Stimulated activated CD8-positive, alpha-beta memory T cell treated with anti-CD3 and anti-CD28 coated beads, Interleukin-2, amount 100 ng/mL, for 48 hours (primary cell): ENCODE results near the gene FBL.
"Not testable (repeated sequence)": the region's sequence is repeated elsewhere in the genome, so short reads cannot be mapped to it uniquely, and the experiment has no call there.

Source experiments
- DNase-seq, 2 donors: peaks; one replicate each; pipeline ENCODE4 v3.0.0-alpha.2; 2020; ENCODE audit warnings: low read depth in 2 of 2

The FBL gene

DNA sequence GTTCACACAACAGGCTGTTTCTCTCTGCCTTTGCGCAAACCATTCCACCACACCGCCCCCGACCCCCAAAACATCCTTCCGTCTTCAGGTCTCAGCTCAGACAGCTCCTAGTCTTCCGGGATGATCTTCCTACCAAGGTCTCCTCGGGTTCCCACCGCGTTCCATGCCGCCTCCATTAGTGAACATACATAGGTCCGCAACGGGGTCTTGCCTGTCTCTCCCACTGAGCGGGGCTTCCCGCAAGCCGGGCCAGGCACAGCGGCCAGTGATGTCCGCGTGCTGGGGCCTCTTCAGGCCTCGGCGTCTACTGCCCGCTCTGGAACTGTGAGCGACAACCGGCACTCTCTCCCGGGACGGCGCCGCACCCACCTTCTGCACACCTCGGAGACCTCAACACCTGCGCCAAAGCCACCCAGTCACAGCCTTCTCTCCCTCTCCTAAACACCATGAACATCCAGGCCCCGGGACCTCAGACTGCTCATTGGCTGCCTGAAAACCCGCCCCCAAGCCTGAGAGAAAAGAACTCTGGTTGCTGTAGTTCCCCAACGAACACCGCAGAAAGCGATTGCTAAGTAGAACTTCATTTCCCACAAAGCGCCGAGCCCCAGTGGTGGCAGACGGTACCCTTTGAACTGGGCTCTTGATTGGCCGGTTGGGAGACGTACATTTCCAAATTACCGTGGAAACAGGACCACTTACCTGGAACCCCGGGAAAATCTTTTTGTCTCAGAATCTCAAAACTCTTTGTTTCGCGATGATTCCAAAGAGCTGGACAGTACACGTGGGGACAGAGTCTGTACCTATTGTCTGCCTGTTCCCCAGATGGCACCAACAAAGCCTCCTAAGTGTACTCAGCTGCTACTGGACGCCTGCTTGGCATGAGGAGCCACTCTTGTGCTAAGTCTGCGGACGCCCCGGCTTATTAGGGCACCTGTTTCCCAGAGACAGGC is 21.8 kb downstream of the FBL start:
- DNase-seq = peak; percentile 64 to 80

DNA sequence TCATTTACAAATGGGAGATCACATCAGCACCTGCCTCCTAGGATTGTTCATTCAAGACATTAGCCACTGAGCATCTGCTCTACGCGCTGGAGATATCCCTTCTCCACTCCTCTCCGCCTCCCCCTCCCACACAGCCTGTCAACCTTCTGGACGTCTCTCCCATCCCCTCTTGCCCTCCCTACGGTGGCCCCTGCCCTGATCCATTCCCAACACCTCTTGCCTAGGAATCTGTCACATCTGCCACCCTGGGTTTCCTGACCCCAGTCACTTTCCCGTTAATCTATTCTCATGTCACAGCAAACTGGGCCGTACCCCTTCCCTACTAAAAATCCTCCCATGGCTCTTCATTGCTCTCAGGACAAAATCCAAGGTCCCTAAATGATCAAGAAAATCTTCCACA is 22.5 kb downstream of the FBL start:
- no peak for DNase-seq

DNA sequence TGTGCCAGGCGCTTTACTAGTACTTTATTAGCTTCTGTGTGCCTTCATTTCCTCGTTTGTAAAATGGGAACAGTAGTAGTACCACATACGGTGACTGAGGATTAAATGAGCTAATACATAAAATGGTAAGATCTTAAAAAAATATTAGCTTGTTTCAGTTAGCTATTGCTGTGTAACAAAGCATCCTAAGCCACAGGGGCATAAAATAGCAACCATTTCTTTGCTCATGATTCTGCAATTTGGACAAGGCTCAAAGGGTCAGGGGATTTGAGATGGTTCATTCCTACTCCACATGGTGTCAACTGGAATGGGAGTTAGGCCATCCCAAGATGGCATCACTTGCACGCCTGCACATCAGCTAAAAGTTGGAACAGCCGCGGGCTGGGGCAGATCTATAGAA is 25.5 kb downstream of the FBL start:
- DNase-seq = no peak

DNA sequence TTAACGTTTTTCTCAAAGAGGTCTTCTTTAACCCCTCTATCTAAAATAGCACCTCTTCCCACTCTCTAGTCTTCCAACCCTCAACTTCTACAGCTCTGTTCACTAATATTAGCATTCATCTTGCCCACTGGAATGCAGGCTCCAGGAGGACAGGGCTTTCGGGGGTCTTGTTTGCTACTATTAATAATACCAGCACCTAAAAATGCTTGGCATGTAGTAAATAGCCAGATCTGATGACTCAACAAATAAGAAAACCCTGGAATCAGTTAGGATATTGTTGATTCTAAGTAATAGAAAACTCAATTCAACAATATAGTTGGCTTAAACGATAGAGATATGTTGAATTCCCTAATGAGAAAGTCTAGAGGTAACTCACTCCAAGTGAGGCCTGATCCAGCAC is 26.4 kb downstream of the FBL start:
- DNase-seq = no peak

DNA sequence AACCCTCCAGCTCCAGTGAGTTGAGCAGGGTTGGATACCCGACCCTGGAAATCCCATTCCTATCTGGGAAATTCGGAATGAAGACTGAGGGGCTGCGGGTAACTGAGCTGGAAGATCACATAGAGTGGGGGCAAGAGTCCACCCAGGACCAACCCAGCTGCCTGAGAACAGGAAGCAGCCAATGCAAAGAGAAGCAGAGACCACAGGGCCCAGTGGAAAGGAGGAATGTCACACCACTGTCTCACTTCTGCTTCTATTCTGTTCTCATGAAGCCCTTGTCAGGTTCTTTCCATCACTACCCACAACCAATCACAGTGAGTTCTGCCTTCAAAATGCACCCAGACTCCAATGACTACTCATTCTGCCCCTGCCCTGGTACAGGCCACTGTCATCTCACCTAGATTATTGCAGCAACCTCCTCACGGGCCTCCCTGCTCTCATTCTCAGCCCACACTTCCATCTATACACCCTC is 27.5 kb downstream of the FBL start:
- no peak for DNase-seq

DNA sequence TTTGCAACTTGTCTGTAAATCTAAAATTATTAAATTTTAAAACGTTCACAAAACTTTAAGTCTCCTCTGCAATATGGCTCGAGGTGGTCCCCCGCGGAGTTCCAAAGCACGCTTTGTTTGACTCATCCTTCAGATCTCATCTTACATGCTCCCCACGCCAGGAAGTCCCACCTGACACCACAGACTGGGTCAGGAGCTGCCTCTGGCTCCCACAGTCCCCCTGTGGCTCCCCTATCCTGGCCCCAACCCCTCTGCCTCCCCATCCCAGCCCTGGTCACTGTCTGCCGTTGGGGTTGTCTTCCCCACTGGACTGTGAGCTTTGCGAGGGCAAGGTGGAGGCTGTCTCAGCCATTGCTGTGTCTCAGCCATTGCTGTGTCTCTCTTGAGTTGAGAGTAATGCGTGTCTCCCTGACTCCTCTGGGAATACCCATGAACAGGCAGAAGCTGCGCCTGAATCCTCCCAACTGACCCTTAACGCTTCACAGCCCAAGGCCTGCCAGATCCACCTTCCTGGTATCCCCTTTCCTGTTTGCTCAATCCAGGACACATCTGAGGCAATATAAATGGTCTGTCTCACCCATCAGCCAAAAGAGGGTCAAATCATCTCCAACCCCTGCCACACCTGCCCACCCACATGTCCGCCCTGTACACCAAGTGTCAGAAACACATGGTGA is 28.2 kb downstream of the FBL start:
- no peak for DNase-seq

DNA sequence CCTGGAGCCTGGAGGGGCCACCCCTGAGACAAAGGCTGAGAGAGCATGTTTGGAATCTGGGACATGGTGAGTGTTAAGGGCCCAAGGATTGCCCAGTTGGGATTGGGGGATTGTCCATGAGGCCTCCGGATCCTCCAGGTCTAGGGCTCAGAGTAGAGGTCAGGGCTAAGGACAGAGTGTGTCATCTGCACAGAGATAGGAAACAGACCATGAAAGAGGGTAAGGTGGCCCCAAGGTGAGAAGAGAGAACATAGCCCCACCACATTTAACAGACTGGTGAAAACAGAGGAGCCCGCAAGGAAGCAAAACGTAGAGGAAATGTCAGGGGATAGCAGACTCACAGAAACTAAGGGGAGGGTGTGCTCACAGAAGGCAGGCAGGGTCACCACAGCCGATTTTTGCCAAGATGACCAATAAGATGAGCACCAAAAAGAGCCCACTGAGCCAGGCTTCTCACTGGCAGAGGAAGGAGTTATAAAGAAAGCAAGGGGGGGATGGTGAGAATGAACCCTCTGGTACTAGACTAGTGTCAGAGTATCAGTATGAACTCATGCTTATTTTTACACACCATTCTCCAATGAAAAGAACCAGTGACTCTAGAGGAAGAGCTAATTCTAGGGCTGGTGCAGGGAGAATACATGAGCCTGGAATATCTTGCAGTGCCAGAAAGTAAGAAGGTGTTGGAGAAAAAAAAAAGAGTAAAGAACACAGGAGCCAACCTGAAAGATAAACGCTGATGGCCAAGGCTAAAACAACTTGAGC is 29.7 kb downstream of the FBL start:
- no peak for DNase-seq

DNA sequence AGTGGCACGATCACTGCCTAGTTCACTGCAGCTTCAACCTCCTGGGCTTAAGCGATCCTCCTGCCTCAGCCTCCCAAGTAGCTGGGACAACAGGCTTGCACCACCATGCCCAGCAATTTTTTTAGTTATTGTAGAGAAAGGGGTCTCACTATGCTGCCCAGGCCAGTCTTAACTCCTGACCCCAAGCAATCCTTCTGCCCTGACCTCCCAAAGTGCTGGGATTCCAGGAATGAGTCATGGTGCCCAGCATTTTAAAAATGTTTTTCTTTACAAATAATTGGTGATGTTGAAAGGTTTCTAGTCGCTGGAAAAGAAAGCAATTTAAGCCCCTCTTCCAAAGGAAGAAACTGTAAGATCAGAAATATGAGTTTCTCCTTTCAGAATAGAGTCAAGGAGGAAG is 31.6 kb downstream of the FBL start:
- DNase-seq = no peak

DNA sequence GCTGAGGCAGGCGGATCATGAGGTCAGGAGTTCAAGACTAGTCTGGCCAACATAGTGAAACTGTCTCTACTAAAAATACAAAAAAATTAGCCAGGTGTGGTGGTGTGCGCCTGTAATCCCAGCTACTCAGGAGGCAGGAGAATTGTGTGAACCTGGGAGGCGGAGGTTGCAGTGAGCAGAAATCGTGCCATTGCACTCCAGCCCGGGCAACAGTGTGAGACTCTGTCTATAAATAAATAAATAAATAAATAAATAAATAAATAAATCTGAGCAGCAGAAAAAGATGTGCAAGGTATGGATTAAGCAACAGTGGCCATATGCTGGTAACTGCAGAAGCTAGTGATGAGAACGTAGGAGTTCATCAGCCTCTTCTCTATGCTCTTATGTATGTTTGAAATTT is 32.1 kb downstream of the FBL start:
- not testable (repeated sequence) for DNase-seq

DNA sequence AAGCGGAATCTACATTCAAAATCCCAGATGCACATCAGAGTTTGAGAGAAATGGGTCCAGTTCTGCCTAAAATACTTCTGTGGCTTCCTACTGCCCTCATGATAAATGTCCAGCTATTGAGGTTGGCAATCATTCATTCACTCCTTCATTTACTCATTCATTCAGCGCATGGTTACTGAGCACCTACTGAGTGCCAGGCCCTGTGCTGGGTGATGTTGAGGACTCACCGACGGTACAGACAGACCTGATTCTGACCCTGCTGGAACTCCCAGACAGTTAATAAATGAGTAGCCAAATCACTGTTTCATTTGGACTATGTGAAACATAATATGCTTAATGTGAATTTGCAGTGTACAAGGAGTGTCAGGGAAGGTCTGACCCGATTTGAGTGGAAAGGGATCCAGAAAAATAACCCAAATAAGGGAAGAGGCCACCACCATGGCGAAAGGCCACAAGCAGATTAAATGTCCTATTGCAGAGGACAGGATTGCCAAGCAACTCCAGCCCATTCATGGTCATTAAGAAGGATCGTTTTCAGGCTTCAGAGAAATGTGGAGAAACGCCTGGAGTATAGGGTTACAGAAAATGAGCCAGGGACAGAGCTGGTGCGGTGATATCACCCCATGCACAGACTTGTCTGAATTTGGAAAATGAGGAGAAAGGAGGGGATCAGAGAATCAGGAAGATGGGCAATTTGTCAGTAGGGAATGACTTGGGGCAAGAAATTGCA is 32.8 kb downstream of the FBL start:
- DNase-seq = no peak

DNA sequence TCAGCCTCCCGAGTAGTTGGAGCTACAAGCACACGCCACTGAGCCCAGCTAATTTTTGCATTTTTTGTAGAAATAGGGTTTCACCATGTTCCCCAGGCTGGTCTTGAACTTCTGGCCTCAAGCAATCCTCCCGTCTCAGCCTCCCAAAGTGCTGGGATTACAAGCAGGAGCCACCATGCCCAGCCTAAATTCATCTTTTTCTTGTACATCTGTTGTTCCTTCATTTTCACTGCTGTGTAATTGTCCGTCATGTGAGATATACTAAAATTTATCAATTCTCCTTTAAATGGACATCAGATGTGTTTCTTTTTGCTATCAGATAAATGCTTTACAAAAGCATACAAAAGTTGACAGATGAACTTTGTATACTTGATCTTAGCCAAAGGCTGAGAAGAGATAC is 35.1 kb downstream of the FBL start:
- DNase-seq = no peak

DNA sequence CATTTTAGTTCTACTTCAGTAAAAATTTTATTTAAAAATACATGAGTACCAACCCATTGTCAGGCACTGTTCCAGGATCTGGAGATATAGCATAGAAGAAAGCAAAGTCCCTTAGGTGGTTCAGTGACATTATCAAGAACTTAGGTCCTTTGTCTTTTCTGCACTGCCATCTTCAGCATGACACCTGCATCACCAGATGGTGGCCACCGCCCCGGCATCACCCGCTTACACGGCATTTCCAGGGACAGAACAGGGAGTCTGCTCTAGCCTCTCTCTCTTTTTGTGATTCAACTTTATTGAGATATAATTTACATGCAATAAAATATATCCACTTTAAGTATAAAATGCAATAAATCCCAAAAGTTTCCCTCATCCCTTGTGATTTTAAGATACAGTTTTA is 35.8 kb downstream of the FBL start:
- DNase-seq = no peak

DNA sequence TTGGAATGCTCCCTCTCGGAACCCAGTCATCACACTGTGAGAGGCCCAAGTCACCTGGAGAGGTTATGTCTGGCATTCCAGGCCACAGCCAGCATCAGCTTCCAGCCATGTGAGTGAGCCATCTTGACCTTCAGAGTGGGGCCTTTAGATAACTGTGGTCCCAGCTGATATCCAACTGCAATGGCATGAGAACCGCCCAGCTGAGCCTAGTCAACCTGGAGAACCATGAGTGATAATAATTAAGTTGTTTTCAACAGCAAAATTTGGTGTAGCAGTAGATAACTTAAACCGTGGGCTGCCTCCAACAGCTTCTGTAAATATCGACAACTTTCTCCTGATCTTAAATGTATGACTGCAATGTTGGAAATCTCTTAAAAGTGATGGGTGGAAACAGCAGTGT is 36.8 kb downstream of the FBL start:
- no peak for DNase-seq

DNA sequence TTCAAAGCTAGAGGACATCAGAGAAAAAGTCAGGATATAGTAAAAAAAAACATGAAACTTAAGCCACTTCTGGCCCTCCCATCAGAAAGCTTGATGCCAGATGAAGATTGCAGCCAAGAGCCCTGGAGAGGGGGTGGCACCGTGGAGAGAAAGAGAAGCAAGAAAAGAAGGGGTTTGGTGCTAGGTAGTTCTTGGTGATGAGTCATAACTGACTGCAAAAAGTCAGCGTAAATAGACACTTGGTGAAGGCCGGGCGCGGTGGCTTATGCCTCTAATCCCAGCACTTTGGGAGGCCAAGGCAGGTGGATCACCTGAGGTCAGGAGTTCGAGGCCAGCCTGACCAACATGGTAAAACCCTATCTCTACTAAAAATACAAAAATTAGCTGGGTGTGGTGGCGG is 37.5 kb downstream of the FBL start:
- DNase-seq = not testable (repeated sequence)

DNA sequence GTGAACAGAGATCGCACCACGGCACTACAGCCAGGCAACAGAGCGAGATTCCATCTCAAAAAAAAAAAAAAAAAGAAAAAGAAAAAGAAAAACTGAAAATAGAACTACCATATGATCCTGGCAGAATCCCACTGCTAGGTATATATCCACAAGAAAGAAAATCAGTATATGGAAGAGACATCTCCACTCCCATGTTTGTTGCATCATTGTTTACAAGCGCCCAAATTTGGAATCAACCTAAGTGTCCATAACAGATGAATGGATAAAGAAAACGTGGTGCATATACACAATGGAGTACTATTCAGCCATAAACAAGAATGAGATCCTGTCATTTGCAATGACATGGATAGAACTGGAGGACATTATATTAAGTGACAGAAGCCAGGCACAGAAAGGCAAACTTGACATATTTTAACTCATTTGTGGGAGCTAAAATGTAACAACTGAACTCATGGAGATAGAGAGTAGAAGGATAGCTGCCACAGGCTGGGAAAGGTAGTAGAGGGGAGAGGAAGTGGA is 38.3 kb downstream of the FBL start:
- no peak for DNase-seq

DNA sequence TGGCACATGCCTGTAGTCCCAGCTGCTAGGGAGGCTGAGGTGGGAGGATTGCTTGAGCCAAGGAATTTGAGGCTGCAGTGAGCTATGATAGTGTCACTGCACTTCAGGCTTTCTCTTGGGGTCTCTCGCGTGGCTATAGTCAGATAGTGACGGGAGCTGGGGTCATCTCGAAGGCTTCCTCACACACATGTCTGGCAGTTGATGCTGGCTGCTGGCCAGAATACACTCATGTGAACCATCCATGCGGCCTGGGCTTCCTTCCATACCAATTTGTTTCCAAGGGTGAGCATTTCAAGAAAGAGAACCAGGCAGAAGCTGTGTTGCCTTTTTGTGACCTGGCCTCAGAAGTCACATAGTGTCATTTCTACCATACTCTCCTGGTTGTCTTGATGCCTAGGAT is 41.1 kb downstream of the FBL start:
- no peak for DNase-seq

DNA sequence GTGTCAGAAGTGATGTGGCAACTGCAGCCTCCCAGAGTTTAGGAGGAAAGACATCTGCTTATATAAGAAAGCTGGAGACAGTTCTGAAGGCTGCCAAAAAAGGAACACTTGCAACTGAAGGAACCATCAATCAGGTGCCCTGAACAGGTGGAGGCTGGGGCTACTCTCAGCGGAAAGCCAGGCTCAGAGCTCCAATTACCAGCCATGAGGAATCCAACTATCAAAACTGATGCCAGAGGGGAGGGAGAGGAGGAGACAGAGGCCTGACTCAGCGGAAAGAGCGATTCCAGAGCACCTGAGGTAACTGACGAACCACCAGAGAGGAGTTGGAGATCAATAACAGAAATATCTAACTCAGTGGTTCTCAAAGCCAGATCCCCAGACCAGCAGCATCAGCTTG is 43.2 kb downstream of the FBL start:
- no peak for DNase-seq

DNA sequence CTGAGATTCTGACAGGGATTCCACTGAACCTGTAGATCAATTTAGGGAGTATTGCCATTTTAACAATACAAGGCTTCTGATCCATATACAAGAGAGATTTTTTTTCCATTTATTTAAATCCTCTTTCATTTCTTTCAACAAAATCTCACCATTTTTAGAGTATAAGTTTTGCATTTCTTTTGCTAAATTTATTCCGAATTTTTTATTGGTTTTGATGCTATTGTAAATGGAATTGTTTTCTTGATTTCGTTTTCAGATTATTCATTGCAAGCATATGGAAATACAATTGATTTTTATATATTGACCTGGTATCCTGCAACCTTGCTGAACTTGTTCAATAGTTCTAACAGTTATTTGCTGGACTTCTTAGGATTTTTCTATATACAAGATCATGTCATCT is 49.1 kb downstream of the FBL start:
- DNase-seq = no peak

DNA sequence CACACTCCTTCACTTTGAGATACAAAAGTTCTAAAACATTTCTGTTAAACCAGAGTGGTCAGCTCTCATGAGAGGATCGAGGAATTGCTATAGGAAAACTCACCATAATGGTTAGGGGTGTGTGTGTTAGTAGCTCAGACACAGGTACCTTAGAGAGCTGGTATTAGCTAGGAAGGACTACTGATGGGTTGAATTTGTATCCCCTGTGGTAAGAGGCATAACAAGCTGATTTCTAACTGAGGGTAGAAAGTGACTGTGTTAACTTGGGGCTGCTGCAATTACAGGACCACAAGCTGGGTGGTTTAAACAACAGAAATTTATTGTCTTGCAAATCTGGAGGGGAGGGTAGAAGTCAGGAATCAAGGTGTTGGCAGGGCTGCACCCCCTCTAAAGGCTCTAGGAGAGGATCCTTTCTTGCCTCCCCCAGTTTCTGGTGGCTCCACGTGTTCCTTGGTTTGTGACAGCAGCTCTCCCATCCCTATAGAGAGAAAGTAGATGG is 50.1 kb downstream of the FBL start:
- no peak for DNase-seq

DNA sequence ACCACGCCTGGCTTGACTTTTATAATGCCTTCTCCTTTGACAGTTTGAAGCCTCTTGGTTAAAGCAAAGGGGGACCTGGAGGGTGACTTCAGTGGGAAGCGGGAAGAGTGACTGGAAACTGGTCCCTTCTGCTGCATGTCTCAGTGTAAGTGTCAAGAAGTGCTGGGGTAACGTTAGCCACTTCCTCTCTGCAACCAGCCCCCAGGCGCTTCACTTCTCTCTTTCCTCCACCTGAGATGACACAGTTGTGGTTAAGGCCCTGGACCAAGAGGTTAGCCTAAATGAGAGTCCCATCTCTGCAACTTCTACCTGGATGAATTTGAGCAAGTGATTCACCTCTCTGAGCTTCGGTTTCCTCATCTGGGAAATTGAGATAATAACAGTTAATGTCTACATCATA is 51.2 kb downstream of the FBL start:
- no peak for DNase-seq

DNA sequence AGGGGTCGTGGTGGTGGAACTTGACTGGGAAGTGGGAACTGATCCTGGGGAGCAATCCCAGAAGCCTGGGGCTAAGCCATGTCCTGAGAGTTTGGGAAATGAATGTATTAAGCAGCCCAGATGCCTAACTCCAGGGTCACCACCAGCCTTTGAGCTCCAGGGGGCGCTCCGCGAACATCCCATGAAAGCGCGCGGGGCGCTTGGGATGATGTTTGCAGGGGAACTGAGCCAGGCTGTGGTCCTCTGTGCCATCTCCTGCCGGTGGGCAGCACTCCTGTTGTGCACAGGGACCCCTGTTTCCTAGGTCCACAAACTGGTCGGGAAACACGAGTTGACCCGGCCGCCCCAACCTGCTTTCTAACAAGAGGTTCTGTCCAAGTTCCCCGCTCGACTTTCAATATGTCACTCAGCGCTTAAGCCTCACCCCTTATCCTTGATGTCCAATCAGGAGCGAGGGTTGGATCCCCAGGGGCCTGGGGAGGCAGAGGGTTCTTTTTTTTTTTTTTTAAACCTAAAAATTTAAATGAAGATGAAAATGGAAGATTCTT is 53.1 kb downstream of the FBL start:
- peak; percentile 53 to 70 for DNase-seq
